Peyer's patch (tissue), 4 donors: ENCODE results near the gene OR4K5.

Source experiments
- POLR2A ChIP-seq, 2 donors: fragments of 450-650 bp; IDR thresholded peaks; one replicate each; pipeline ENCODE4 v1.5.1; 2017; ENCODE audit warnings: antibody characterized with exemption in 2 of 2, mild to moderate bottlenecking in 2 of 2, moderate library complexity in 2 of 2
- TF ChIP-seq, protein P1 (sequence below), 6 experiments: fragments of 450-650 bp in 4 of 6; fragments of 200-600 bp in 2 of 6; sonication (generic) in 1 of 6; IDR thresholded peaks; one replicate each; pipeline ENCODE4 v1.5.1; 2017 to 2019; ENCODE audit warnings: antibody characterized with exemption in 6 of 6, mild to moderate bottlenecking in 3 of 6, moderate library complexity in 1 of 6

DNA sequence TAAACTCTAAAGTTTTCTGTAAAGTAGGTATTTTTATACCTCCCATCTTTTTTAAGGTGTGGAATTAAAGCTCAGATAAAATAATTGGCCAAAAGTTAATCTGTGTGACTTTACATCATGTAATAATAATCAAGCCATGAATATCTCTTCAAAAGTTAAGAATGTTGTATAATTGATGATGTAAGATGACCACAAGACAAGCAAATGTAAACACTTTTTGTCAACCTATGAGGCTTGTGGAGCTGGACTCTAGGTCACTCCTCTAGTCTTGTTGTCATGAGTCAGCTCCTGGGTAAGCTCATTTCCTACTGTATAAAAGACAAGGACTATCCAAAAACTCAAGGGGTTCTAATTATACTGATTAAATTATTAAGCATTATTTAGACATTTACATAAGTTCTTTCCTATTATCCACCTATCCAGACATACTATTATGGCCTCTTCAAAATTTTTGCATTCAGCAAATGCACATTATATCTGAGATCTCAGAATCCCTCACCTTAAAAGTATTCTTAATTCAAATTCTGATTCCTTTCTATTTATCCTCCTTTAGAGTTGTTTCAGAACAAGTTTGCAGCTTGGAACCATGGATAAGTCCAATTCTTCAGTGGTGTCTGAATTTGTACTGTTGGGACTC lies at the start of gene OR4K5:
- TF ChIP-seq, protein P1, sequence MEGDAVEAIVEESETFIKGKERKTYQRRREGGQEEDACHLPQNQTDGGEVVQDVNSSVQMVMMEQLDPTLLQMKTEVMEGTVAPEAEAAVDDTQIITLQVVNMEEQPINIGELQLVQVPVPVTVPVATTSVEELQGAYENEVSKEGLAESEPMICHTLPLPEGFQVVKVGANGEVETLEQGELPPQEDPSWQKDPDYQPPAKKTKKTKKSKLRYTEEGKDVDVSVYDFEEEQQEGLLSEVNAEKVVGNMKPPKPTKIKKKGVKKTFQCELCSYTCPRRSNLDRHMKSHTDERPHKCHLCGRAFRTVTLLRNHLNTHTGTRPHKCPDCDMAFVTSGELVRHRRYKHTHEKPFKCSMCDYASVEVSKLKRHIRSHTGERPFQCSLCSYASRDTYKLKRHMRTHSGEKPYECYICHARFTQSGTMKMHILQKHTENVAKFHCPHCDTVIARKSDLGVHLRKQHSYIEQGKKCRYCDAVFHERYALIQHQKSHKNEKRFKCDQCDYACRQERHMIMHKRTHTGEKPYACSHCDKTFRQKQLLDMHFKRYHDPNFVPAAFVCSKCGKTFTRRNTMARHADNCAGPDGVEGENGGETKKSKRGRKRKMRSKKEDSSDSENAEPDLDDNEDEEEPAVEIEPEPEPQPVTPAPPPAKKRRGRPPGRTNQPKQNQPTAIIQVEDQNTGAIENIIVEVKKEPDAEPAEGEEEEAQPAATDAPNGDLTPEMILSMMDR (IDR thresholded peaks at IDR 0.05) = no peak
- TF ChIP-seq POLR2A (IDR thresholded peaks at IDR 0.05) = no peak
